Measurements from ENCODE around the gene LTB4R. TPM values are rescaled to one million over a fixed set of nuclear protein-coding genes. Genes with fewer than 3 reads are reported as not detected.

Gene LTB4R
- total RNA-seq, 1 donor from 2014 or later = 8.4 TPM

DNA sequence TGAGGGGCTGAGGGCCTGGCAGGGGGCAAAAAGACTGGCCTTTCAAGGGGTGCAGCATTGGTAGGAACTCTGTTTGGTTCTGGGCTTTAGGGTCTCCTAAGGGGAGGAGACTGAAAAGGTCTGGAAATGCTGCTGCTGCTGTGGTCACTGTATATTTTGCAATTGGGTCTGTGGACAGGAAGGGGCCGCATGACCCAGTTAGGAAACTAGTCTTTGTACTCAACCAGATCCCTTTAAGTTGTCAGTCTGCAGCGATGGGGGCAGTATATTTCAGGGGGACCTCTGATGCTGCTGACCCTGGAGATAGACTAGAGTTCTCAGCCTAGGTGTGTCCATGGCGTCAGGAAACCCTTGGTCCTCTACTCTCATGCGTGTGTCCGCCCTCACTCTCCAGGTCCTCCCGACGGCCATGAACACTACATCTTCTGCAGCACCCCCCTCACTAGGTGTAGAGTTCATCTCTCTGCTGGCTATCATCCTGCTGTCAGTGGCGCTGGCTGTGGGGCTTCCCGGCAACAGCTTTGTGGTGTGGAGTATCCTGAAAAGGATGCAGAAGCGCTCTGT lies 4.0 kb downstream of the LTB4R start:
- peaks cover 44% of the 10 kb centered on the region for H3K27me3 Mint-ChIP-seq

DNA sequence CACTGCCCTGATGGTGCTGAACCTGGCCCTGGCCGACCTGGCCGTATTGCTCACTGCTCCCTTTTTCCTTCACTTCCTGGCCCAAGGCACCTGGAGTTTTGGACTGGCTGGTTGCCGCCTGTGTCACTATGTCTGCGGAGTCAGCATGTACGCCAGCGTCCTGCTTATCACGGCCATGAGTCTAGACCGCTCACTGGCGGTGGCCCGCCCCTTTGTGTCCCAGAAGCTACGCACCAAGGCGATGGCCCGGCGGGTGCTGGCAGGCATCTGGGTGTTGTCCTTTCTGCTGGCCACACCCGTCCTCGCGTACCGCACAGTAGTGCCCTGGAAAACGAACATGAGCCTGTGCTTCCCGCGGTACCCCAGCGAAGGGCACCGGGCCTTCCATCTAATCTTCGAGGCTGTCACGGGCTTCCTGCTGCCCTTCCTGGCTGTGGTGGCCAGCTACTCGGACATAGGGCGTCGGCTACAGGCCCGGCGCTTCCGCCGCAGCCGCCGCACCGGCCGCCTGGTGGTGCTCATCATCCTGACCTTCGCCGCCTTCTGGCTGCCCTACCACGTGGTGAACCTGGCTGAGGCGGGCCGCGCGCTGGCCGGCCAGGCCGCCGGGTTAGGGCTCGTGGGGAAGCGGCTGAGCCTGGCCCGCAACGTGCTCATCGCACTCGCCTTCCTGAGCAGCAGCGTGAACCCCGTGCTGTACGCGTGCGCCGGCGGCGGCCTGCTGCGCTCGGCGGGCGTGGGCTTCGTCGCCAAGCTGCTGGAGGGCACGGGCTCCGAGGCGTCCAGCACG lies 4.7 kb downstream of the LTB4R start:
- Mint-ChIP-seq H3K9me3 (ENCODE audit: low read depth) (no peaks in the 10 kb centered on the region), H3K4me1 (ENCODE audit: low read depth) (no peaks in the 10 kb centered on the region), H3K36me3 (ENCODE audit: insufficient read depth) (no peaks in the 10 kb centered on the region), H3K27ac (no peak overlapping the region), H3K4me3 (ENCODE audit: low read depth) (no peak overlapping the region), H3K27me3 (peaks cover 45% of the 10 kb centered on the region)
- DNase-seq (ENCODE audit: low spot score, unreplicated experiment) = no peak
- TF ChIP-seq, protein P1, sequence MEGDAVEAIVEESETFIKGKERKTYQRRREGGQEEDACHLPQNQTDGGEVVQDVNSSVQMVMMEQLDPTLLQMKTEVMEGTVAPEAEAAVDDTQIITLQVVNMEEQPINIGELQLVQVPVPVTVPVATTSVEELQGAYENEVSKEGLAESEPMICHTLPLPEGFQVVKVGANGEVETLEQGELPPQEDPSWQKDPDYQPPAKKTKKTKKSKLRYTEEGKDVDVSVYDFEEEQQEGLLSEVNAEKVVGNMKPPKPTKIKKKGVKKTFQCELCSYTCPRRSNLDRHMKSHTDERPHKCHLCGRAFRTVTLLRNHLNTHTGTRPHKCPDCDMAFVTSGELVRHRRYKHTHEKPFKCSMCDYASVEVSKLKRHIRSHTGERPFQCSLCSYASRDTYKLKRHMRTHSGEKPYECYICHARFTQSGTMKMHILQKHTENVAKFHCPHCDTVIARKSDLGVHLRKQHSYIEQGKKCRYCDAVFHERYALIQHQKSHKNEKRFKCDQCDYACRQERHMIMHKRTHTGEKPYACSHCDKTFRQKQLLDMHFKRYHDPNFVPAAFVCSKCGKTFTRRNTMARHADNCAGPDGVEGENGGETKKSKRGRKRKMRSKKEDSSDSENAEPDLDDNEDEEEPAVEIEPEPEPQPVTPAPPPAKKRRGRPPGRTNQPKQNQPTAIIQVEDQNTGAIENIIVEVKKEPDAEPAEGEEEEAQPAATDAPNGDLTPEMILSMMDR (IDR thresholded peaks at IDR 0.05; ENCODE audit: unreplicated experiment) = peak; percentile 13

More for the DNA sequence above, 4.0 kb downstream of the LTB4R start:
- DNase-seq (ENCODE audit: low spot score, unreplicated experiment) = no peak
- TF ChIP-seq, protein P1 (IDR thresholded peaks at IDR 0.05; ENCODE audit: unreplicated experiment) = no peak
- Mint-ChIP-seq H3K4me3 (ENCODE audit: low read depth) (no peak overlapping the region), H3K4me1 (ENCODE audit: low read depth) (no peaks in the 10 kb centered on the region), H3K27ac (no peak overlapping the region), H3K36me3 (ENCODE audit: insufficient read depth) (no peaks in the 10 kb centered on the region), H3K9me3 (ENCODE audit: low read depth) (no peaks in the 10 kb centered on the region)

DNA sequence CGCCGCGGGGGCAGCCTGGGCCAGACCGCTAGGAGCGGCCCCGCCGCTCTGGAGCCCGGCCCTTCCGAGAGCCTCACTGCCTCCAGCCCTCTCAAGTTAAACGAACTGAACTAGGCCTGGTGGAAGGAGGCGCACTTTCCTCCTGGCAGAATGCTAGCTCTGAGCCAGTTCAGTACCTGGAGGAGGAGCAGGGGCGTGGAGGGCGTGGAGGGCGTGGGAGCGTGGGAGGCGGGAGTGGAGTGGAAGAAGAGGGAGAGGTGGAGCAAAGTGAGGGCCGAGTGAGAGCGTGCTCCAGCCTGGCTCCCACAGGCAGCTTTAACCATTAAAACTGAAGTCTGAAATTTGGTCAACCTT lies 5.3 kb downstream of the LTB4R start:
- DNase-seq (ENCODE audit: low spot score, unreplicated experiment) = no peak
- H3K36me3 Mint-ChIP-seq (ENCODE audit: insufficient read depth) = no peaks in the 10 kb centered on the region

DNA sequence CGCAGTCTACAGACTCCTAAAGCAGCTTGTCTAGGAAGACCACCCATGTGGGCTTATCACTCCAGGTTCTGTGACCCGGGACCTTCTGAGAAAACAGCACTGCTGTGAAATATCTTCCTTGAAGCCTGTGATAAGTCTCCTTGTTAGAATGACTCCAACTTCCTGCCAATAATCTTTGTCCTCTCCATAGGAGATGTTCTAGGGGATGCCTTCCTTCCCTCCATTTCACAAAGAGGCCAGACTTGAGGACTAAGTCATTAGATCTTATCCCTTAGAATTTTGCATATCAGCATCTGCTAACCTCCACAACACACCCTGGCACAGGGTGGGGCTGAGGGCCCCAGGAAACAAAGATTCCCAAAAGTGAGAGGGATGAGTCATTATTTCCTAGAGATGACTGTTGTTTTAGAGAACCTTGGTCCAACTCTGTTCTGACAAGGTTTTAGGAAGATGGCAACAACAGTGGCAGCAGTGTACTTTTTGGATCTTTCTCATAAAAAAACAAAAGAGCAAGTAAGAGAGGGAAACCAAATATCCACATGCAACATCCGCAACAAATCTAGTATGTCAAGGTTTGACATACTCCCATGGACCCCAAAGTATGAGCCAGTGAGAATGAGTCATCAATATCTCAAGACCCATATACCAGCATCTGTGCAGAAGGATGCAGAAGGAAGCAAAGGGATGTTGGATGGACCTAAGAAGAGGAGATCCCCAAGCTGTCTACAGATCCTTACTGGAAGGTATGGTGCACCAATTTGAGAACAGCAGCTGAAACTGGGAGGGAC lies 6.0 kb downstream of the LTB4R start:
- Mint-ChIP-seq H3K9me3 (ENCODE audit: low read depth) (no peaks in the 10 kb centered on the region), H3K27me3 (peaks cover 52% of the 10 kb centered on the region), H3K4me1 (ENCODE audit: low read depth) (no peaks in the 10 kb centered on the region), H3K36me3 (ENCODE audit: insufficient read depth) (no peaks in the 10 kb centered on the region), H3K27ac (no peak overlapping the region), H3K4me3 (ENCODE audit: low read depth) (no peak overlapping the region)
- DNase-seq (ENCODE audit: low spot score, unreplicated experiment) = no peak
- TF ChIP-seq, protein P1 (IDR thresholded peaks at IDR 0.05; ENCODE audit: unreplicated experiment) = no peak

More for the DNA sequence above, 5.3 kb downstream of the LTB4R start:
- no peaks in the 10 kb centered on the region for H3K9me3 Mint-ChIP-seq (ENCODE audit: low read depth)
- no peak overlapping the region for H3K27ac Mint-ChIP-seq
- H3K27me3 Mint-ChIP-seq = peaks cover 46% of the 10 kb centered on the region
- TF ChIP-seq, protein P1 (IDR thresholded peaks at IDR 0.05; ENCODE audit: unreplicated experiment) = no peak
- no peaks in the 10 kb centered on the region for H3K4me1 Mint-ChIP-seq (ENCODE audit: low read depth)
- no peak overlapping the region for H3K4me3 Mint-ChIP-seq (ENCODE audit: low read depth)

DNA sequence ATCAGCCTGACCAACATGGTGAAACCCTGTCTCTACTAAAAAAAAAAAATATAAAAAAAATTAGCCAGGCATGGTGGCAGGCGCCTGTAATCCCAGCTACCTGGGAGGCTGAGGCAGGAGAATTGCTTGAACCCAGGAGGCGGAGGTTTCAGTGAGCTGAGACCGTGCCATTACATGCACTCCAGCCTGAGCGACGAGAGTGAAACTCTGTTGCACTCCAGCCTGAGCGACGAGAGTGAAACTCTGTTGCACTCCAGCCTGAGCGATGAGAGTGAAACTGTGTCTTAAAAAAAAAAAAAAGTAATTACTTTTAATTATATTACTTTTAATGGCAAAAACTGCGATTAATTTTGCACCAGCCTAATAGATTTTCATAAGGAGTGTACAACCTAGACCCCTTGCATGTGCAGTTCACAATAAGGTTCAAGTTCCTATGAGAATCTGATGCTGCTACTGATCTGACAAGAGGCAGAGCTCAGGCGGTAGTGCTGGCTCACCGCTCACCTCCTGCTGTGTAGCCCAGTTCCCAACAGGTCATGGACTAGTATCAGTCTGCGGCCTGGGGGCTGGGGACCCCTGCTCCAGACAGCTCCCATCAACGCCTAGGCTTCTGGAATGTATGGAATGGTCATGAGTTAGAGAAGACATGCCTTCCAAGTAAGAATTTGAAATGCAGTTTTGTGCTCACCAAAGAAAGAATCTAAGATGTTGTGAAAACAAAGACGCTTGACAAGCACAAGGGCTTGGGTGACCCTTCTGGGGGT lies 10.1 kb downstream of the LTB4R start:
- Mint-ChIP-seq H3K27ac (no peak overlapping the region), H3K4me1 (ENCODE audit: low read depth) (no peaks in the 10 kb centered on the region), H3K36me3 (ENCODE audit: insufficient read depth) (no peaks in the 10 kb centered on the region), H3K4me3 (ENCODE audit: low read depth) (no peak overlapping the region), H3K9me3 (ENCODE audit: low read depth) (no peaks in the 10 kb centered on the region), H3K27me3 (peaks cover 59% of the 10 kb centered on the region)
- TF ChIP-seq, protein P1 (IDR thresholded peaks at IDR 0.05; ENCODE audit: unreplicated experiment) = no peak
- DNase-seq (ENCODE audit: low spot score, unreplicated experiment) = no peak
